Skin epidermis (tissue), 12 donors: ENCODE measurements around the gene NDUFAF5.

ENCODE experiments used
- H3K27ac ChIP-seq, 21 experiments: fragments of 200-600 bp; sonication (generic) in 11 of 21; one replicate each; pipeline ENCODE4 v1.5.0; 2020; ENCODE audit warnings: mild to moderate bottlenecking in 3 of 21, inconsistent platforms in 2 of 21, moderate library complexity in 2 of 21
- H3K4me3 ChIP-seq, 7 experiments: fragments of 200-600 bp; sonication (generic) in 2 of 7; one replicate each; pipeline ENCODE4 v1.5.0; 2020; ENCODE audit warnings: inconsistent platforms in 2 of 7, mild to moderate bottlenecking in 2 of 7, moderate library complexity in 1 of 7

NDUFAF5 gene

GRCh38 chr20:13816757-13817156, 31.9 kb downstream of the NDUFAF5 start:
- Histone ChIP-seq H3K27ac (no peak overlapping the region), H3K4me3 (no peak overlapping the region)

GRCh38 chr20:13817342-13817741, 32.5 kb downstream of the NDUFAF5 start:
- H3K4me3 ChIP-seq, result no peak overlapping the region
- no peak overlapping the region for H3K27ac ChIP-seq

- peak overlapping the region in 1 of 21 experiments; percentile 10 for H3K27ac ChIP-seq
- no peak overlapping the region for H3K4me3 ChIP-seq
These were observed 35.2 kb downstream of the NDUFAF5 start for GRCh38 chr20:13819885-13820645.

GRCh38 chr20:13821876-13822275, 37.0 kb downstream of the NDUFAF5 start:
- no peak overlapping the region for H3K4me3 ChIP-seq
- no peak overlapping the region for H3K27ac ChIP-seq

GRCh38 chr20:13822459-13822858, 37.6 kb downstream of the NDUFAF5 start:
- Histone ChIP-seq H3K27ac (no peak overlapping the region), H3K4me3 (no peak overlapping the region)

GRCh38 chr20:13824459-13824858, 39.6 kb downstream of the NDUFAF5 start:
- H3K4me3 ChIP-seq, result no peak overlapping the region

GRCh38 chr20:13825465-13825864, 40.6 kb downstream of the NDUFAF5 start:
- H3K4me3 ChIP-seq, result no peak overlapping the region
- no peak overlapping the region for H3K27ac ChIP-seq

More at GRCh38 chr20:13824459-13824858, 39.6 kb downstream of the NDUFAF5 start:
- no peak overlapping the region for H3K27ac ChIP-seq

- Histone ChIP-seq H3K27ac (no peak overlapping the region), H3K4me3 (no peak overlapping the region)
These were observed 46.6 kb downstream of the NDUFAF5 start for GRCh38 chr20:13831476-13831875.

GRCh38 chr20:13838664-13839063, 53.8 kb downstream of the NDUFAF5 start:
- Histone ChIP-seq H3K27ac (no peak overlapping the region), H3K4me3 (no peak overlapping the region)

- Histone ChIP-seq H3K27ac (no peak overlapping the region), H3K4me3 (no peak overlapping the region)
These were observed 54.7 kb downstream of the NDUFAF5 start for GRCh38 chr20:13839421-13840092.

- H3K4me3 ChIP-seq, result no peak overlapping the region
- no peak overlapping the region for H3K27ac ChIP-seq
These were observed 55.3 kb downstream of the NDUFAF5 start for GRCh38 chr20:13840093-13840465.

- H3K4me3 ChIP-seq, result no peak overlapping the region
- H3K27ac ChIP-seq, result no peak overlapping the region
These were observed 56.4 kb downstream of the NDUFAF5 start for GRCh38 chr20:13841206-13841605.

GRCh38 chr20:13844296-13844695, 59.5 kb downstream of the NDUFAF5 start:
- Histone ChIP-seq H3K4me3 (no peak overlapping the region), H3K27ac (no peak overlapping the region)

GRCh38 chr20:13851279-13851678, 66.5 kb downstream of the NDUFAF5 start:
- no peak overlapping the region for H3K4me3 ChIP-seq
- H3K27ac ChIP-seq, result peak overlapping the region in 2 of 21 experiments; percentile 7 to 49

GRCh38 chr20:13852306-13852705, 67.5 kb downstream of the NDUFAF5 start:
- Histone ChIP-seq H3K4me3 (no peak overlapping the region), H3K27ac (peak overlapping the region in 5 of 21 experiments; percentile 7 to 49 (median 17))

- Histone ChIP-seq H3K27ac (no peak overlapping the region), H3K4me3 (no peak overlapping the region)
These were observed 70.8 kb downstream of the NDUFAF5 start for GRCh38 chr20:13855613-13856012.

GRCh38 chr20:13856354-13856753, 71.5 kb downstream of the NDUFAF5 start:
- Histone ChIP-seq H3K27ac (no peak overlapping the region), H3K4me3 (no peak overlapping the region)

GRCh38 chr20:13857304-13857703, 72.5 kb downstream of the NDUFAF5 start:
- no peak overlapping the region for H3K27ac ChIP-seq
- H3K4me3 ChIP-seq, result no peak overlapping the region

GRCh38 chr20:13857961-13858360, 73.1 kb downstream of the NDUFAF5 start:
- no peak overlapping the region for H3K4me3 ChIP-seq
- H3K27ac ChIP-seq, result no peak overlapping the region

- Histone ChIP-seq H3K27ac (no peak overlapping the region), H3K4me3 (no peak overlapping the region)
These were observed 73.6 kb downstream of the NDUFAF5 start for GRCh38 chr20:13858439-13858838.

GRCh38 chr20:13858871-13859270, 74.0 kb downstream of the NDUFAF5 start:
- no peak overlapping the region for H3K27ac ChIP-seq
- H3K4me3 ChIP-seq, result no peak overlapping the region
